Measurements from ENCODE around the gene CCN5.
A peak's percentile ranks its signal among the peaks of the same experiment; 100 is the strongest.

Gene CCN5

DNA sequence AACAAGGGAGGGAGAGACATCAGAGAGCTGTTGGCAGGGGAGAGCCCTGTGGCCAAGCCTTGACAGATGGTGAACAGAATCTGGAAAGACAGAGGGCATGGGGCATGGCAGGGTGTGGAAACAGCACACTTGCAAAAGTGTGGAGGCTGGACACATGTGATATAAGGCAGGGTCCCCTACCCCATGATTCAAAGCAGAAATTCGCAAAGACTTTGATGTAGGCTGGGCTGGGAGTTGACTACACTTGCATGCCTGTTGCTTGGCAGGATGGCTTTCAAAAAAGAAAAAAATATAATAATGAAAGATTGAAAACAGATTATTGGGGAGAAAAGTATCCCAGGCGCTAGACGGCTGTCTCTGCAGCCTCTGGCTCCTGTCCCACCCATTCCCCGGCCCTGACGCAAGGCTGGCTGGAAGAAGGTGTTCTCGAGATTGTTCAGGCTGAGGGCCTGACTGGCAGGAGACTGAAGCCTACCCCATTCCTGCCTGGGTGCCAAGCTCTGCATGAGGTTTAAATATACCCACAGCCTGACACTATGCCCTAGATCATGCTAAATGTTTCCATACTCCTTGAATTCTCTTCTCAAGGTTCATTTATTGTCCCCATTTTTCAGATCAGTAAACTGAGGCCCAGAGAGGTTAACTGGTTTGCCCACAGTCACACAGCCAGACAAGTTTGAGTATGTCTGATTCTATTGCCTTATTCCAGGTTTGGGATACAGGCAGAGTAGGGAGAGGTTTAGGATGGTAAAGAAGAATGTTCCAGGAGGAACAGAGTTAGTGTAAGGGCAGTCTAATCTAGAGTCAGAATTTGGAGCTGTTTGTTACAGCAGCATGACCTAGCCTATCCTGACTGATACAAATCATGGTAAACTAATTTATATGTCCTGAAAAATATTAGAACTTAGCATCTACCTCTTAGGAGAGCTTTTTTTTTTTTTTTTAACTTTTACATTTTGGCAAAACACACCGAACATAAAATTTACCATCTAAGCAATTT lies 23.4 kb upstream of the CCN5 start:
- no peak overlapping the region for H3K4me3 ChIP-seq (ENCODE audit: low read length)
- no peak for DNase-seq (ENCODE audit: low read depth)
- TF ChIP-seq, protein P1, sequence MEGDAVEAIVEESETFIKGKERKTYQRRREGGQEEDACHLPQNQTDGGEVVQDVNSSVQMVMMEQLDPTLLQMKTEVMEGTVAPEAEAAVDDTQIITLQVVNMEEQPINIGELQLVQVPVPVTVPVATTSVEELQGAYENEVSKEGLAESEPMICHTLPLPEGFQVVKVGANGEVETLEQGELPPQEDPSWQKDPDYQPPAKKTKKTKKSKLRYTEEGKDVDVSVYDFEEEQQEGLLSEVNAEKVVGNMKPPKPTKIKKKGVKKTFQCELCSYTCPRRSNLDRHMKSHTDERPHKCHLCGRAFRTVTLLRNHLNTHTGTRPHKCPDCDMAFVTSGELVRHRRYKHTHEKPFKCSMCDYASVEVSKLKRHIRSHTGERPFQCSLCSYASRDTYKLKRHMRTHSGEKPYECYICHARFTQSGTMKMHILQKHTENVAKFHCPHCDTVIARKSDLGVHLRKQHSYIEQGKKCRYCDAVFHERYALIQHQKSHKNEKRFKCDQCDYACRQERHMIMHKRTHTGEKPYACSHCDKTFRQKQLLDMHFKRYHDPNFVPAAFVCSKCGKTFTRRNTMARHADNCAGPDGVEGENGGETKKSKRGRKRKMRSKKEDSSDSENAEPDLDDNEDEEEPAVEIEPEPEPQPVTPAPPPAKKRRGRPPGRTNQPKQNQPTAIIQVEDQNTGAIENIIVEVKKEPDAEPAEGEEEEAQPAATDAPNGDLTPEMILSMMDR (IDR thresholded peaks at IDR 0.05; ENCODE audit: insufficient read depth, low read depth, low read length, missing control alignments), result no peak

DNA sequence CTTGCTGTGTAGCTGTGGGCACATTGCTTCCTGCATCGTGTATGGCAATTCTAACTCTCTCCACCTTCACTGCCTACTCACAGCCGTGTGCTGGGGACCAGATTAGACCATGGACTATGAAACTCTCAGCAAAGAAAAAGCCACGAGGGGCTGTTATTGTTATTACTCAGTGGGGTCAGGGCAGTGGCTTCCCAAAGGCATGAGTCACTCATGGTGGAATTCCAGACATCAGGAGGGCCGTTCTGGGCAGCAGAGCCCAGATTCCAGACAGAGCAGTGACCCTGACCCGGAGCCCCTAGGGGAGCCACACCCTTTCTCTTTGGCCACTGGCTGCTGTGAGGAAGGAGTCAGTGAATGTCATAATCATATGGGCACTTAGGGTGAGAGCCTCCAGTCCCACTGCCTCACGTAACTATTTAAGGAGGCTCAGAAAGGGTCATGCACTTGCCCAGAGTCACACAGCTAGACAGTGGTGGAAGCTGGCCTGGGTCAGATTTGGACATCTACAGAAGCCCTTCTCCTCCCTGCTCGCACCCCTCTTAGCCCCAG lies 22.2 kb upstream of the CCN5 start:
- TF ChIP-seq, protein P1 (IDR thresholded peaks at IDR 0.05; ENCODE audit: insufficient read depth, low read depth, low read length, missing control alignments), result no peak
- H3K4me3 ChIP-seq (ENCODE audit: low read length), result no peak overlapping the region
- DNase-seq (ENCODE audit: low read depth), result peak; percentile 63

- no peak for DNase-seq (ENCODE audit: low read depth)
- no peak overlapping the region for H3K4me3 ChIP-seq (ENCODE audit: low read length)
These were observed 21.5 kb upstream of the CCN5 start for GRCh38 chr20:44693627-44694026.

DNA sequence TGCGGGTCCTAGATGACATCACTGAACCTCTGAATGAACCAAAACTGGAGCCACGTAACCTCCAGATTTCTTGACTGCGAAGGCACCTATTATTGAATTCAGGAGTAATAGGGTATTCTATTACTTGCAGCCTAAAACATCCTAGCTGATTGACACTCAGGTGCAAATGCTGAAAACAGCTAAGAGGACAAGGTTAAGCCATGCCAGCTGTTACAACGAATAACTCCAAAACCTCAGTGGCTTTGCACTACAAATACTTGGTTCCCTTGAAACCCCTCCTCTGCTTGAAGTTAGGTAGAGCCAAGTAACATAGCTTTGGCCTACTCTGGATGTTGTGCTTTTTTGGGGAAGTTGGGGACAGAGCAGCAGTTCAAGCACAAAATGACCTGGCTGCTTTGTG lies 21.0 kb upstream of the CCN5 start:
- TF ChIP-seq, protein P1 (IDR thresholded peaks at IDR 0.05; ENCODE audit: insufficient read depth, low read depth, low read length, missing control alignments), result no peak
- no peak overlapping the region for H3K4me3 ChIP-seq (ENCODE audit: low read length)
- no peak for DNase-seq (ENCODE audit: low read depth)

More at GRCh38 chr20:44693627-44694026, 21.5 kb upstream of the CCN5 start:
- TF ChIP-seq, protein P1 (IDR thresholded peaks at IDR 0.05; ENCODE audit: insufficient read depth, low read depth, low read length, missing control alignments), result no peak

DNA sequence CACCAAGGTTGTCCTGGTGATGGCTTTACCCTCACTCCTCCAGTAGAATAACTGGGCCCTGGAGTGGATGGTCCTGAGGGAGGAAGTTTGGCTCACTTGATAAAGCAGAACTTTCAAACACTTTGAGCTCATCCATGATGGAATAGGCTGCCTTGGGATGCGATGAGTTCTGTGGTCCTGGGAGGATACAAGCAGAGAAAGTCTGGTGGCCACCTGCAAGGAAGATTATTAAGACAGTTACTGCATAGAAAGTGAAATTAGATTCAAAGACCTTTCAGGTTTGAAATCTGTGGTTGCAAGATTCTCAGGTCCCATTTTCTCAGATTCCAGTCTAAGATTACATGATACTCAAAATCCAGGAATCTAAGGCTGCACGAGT lies 19.9 kb upstream of the CCN5 start:
- no peak for DNase-seq (ENCODE audit: low read depth)
- TF ChIP-seq, protein P1 (IDR thresholded peaks at IDR 0.05; ENCODE audit: insufficient read depth, low read depth, low read length, missing control alignments), result no peak
- no peak overlapping the region for H3K4me3 ChIP-seq (ENCODE audit: low read length)

GRCh38 chr20:44695674-44696300 lies 19.4 kb upstream of the CCN5 start:
- no peak for DNase-seq (ENCODE audit: low read depth)
- no peak overlapping the region for H3K4me3 ChIP-seq (ENCODE audit: low read length)
- TF ChIP-seq, protein P1 (IDR thresholded peaks at IDR 0.05; ENCODE audit: insufficient read depth, low read depth, low read length, missing control alignments), result no peak

All from epithelial cell of esophagus (primary cell).